T-helper 17 cell (primary cell): ENCODE results near the gene EEIG2. TPM values are rescaled to one million over a fixed set of nuclear protein-coding genes. Genes with fewer than 3 reads are reported as not detected.
A peak's percentile ranks its signal among the peaks of the same experiment; 100 is the strongest.

Experiments
- ATAC-seq: fragments of 150-1000 bp; cut with Tn5 transposase; 2 replicates; pipeline ENCODE4 v1.10.0; 2021; ENCODE audit warnings: mild to moderate bottlenecking, moderate library complexity
- DNase-seq, 3 donors: peaks; one replicate each; pipeline versions ENCODE4 v3.0.0 to v3.0.0-alpha.2; 2020 to 2021
- H3K9me3 ChIP-seq: one replicate; pipeline ENCODE4 v1.7.0; 2013; ENCODE audit warnings: low read length, mild to moderate bottlenecking; ENCODE audit not compliant: control insufficient read depth, poor library complexity, severe bottlenecking
- H3K27ac Mint-ChIP-seq: one replicate; pipeline ENCODE4 v1.8.0; 2022; ENCODE audit warnings: mild to moderate bottlenecking, moderate library complexity, mixed read lengths
- H3K27me3 Mint-ChIP-seq: one replicate; pipeline ENCODE4 v1.8.0; 2022; ENCODE audit warnings: mixed read lengths
- H3K36me3 Mint-ChIP-seq: one replicate; pipeline ENCODE4 v1.8.0; 2022; ENCODE audit warnings: low read depth, mixed read lengths
- H3K4me1 Mint-ChIP-seq: one replicate; pipeline ENCODE4 v1.8.0; 2022; ENCODE audit warnings: mild to moderate bottlenecking, mixed read lengths
- H3K4me3 Mint-ChIP-seq: one replicate; pipeline ENCODE4 v1.8.0; 2022; ENCODE audit warnings: mild to moderate bottlenecking, moderate library complexity, mixed read lengths
- total RNA-seq, 4 donors: library from RNA in 2 of 4; stranded (reverse) in 2 of 4; gene quantifications; one replicate each; pipeline ENCODE4 v1.2.3 and lab custom pipeline; 2022 to 2026

Gene EEIG2
- total RNA-seq, 2 donors from 2014 or later = 11.4 to 11.7 TPM

DNA sequence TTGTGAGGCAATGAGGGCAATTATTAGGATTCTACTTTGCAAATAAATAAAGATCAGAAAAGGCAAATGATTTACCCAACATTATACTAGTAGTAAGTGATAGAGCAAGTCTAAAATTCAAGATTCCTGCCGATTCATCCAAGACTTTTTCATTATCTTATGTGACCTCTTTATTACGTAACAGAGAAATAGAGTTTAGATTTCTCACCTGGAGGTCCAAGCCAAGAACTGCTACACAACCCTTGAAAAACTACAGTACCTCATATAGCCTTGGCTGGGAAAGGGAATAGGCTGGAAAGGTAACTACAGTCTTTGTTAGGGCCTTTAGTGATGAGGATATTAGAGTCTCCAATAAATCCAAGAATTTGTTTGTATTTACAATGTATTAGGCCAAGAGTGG lies 13.3 kb downstream of the EEIG2 start:
- no peak for ATAC-seq
- H3K4me3 Mint-ChIP-seq = no peak overlapping the region
- no peaks in the 10 kb centered on the region for H3K9me3 ChIP-seq
- no peaks in the 10 kb centered on the region for H3K36me3 Mint-ChIP-seq
- no peak for DNase-seq
- peaks cover 4% of the 10 kb centered on the region for H3K4me1 Mint-ChIP-seq
- H3K27ac Mint-ChIP-seq = no peak overlapping the region
- no peaks in the 10 kb centered on the region for H3K27me3 Mint-ChIP-seq

DNA sequence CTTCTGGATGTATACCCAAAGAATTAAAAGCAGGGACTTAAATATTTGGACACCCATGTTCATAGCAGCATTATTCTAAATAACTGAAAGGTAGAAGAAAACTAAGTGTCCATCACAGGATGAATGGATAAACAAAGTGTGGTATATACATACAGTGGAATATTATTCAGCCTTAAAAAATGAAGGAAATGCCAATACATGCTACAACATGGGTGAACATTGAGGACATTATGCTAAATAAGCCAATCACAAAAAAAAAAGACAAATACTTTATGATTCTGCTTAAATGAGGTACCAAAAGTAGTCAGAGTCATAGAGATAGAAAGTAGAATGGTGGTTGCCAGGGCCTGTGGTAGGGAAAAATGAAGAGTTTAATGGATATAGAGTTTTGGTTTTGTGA lies 14.1 kb downstream of the EEIG2 start:
- ATAC-seq = no peak
- no peaks in the 10 kb centered on the region for H3K36me3 Mint-ChIP-seq
- no peak overlapping the region for H3K27ac Mint-ChIP-seq
- no peak for DNase-seq
- no peaks in the 10 kb centered on the region for H3K4me1 Mint-ChIP-seq
- H3K27me3 Mint-ChIP-seq = no peaks in the 10 kb centered on the region
- no peaks in the 10 kb centered on the region for H3K9me3 ChIP-seq
- no peak overlapping the region for H3K4me3 Mint-ChIP-seq

DNA sequence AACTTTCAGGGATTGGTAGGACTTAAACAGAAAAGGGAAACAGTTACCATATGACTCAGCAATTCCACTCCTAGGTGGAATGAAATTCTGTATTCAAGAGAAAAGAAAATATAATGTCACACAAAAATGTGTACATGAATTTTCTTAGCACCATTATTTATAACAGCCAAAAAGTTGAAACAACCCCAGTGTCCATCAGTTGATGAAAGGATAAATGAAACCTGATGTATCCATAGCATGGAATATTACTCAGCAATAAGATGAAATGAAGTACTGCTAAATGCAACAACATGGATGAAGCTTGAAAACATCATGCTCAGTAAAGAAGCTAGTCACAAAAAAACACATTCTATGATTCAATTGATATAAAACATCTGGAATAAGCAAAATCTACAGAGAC lies 15.5 kb downstream of the EEIG2 start:
- H3K4me1 Mint-ChIP-seq = no peaks in the 10 kb centered on the region
- no peak overlapping the region for H3K27ac Mint-ChIP-seq
- no peaks in the 10 kb centered on the region for H3K36me3 Mint-ChIP-seq
- ATAC-seq = no peak
- peaks cover 4% of the 10 kb centered on the region for H3K9me3 ChIP-seq
- no peak for DNase-seq
- H3K4me3 Mint-ChIP-seq = no peak overlapping the region
- no peaks in the 10 kb centered on the region for H3K27me3 Mint-ChIP-seq

DNA sequence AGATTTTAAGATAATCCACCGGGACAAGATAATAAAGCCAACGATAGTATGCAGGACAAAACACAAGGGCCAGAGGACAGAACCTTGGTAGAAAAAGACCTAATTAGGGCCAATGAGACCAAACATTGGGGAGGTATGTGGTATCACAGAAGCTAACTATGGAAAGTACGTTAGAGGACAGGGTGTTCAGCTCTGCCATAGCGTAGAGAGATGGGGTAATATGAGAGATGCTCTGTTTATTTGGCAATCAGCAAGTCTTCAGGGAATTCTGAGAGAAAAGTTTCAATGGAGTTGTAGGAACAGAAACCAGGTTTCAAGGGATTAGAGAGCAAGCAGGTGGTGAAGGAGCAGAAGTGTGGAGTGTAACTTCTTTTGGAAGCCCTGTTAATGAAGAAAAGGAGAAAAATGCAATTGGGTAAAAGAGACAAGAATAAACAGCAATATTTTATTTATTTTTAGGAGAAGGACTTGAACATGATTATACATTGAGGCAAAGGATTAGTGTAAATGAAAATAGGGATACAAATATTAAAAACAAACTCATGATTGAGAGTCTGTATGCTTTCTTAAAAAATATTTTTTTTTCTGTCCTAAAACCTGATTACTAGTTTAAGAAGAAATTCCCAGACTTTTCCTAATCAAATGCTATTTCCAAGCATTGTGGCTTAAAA lies 24.0 kb downstream of the EEIG2 start:
- Mint-ChIP-seq H3K27ac (peak overlapping the region; percentile 47), H3K27me3 (no peaks in the 10 kb centered on the region), H3K4me1 (peaks cover 24% of the 10 kb centered on the region), H3K36me3 (no peaks in the 10 kb centered on the region), H3K4me3 (no peak overlapping the region)
- peaks cover 4% of the 10 kb centered on the region for H3K9me3 ChIP-seq
- DNase-seq = no peak
- ATAC-seq = no peak

DNA sequence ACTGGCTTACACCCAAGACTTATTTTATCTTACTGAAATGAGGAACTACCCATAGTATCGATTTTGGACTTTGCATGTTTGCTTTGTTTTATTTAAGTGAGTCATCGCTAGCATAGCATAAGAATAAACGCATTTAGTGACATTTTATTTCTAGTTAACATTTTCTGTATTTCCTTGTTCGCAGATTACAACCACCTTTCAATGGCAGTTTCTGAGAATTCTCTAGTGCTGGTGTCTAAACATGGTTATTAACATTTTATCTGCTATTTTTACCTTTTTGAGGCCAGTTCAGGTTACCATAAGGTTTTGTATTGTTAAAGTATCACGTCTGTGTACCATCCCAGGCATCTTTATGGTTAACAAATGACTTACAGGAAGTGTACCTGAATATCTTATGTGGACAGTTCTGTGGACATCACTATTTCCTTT lies 24.5 kb downstream of the EEIG2 start:
- Mint-ChIP-seq H3K36me3 (peaks cover 2% of the 10 kb centered on the region), H3K27ac (peak overlapping the region; percentile 94), H3K4me3 (no peak overlapping the region), H3K27me3 (no peaks in the 10 kb centered on the region), H3K4me1 (peaks cover 27% of the 10 kb centered on the region)
- DNase-seq (no peak), ATAC-seq (no peak)
- H3K9me3 ChIP-seq = peaks cover 2% of the 10 kb centered on the region

DNA sequence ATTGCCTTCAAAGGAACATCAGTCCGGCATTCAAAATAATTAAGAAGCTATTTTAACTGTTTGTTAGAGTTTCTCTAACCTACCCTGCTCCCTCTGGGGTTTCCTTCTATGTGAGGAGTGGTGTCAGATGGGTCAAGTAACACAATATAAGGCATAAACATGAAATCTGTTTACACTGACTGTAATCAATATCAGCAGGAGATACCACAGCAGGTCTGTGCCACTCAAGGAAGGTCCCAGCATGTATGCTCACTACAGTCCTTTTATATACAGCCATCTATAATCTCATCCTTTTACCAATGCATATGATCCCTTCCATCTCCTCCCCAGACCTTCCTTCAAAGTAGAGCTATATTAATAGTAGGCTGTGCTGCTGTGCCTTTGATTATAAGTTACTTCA lies 25.4 kb downstream of the EEIG2 start:
- H3K4me1 Mint-ChIP-seq = peaks cover 30% of the 10 kb centered on the region
- H3K36me3 Mint-ChIP-seq = peaks cover 2% of the 10 kb centered on the region

DNA sequence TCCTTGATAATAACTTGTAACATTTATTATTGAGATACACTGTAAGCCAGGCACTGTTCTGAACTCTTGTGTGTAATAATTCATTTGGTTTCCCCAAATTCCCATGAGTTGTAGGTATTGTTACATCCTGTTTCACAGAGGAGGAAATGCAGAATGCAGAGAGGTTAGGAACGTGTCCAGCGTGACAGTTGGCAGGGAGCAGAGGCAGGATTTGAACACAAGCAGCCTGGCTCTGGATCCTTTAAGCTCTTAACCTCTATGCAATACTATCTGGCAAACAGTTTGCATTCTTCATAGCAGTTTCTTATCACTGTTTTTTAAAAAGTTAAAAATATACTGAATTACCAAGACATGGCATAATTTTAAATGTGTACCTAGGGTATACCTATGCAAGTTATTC lies 30.5 kb downstream of the EEIG2 start:
- peaks cover 42% of the 10 kb centered on the region for H3K4me1 Mint-ChIP-seq
- DNase-seq (no peak), ATAC-seq (peak; percentile 21)
- no peak overlapping the region for H3K4me3 Mint-ChIP-seq
- H3K27me3 Mint-ChIP-seq = no peaks in the 10 kb centered on the region
- peak overlapping the region; percentile 93 for H3K27ac Mint-ChIP-seq
- no peaks in the 10 kb centered on the region for H3K9me3 ChIP-seq
- peaks cover 2% of the 10 kb centered on the region for H3K36me3 Mint-ChIP-seq

More for the DNA sequence above, 25.4 kb downstream of the EEIG2 start:
- Mint-ChIP-seq H3K27me3 (no peaks in the 10 kb centered on the region), H3K27ac (peak overlapping the region; percentile 94), H3K4me3 (peak overlapping the region; percentile 36)
- peak; percentile 38 for ATAC-seq
- H3K9me3 ChIP-seq = no peaks in the 10 kb centered on the region
- no peak for DNase-seq

DNA sequence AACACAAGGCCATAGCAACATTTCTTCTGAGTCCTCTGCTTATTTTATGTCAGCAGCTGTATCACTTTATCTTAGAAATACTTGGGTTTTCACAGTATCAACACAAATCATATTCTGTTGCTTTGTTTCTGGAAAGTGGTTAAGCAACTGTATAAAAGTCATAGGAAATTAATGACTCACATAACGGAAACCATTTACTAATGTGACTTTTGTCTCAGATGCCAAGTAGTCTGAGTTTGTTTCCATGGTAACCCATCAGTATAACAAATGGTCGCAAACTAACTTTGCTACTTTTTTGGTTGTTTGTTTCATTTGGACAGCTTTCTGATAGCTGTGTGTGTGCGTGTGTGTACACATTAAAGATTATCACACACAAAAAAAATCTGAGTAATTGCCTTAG lies 31.1 kb downstream of the EEIG2 start:
- H3K9me3 ChIP-seq = no peaks in the 10 kb centered on the region
- H3K27ac Mint-ChIP-seq = peak overlapping the region; percentile 93
- H3K36me3 Mint-ChIP-seq = peaks cover 2% of the 10 kb centered on the region
- peak; percentile 90 for ATAC-seq
- H3K4me1 Mint-ChIP-seq = peaks cover 41% of the 10 kb centered on the region
- no peaks in the 10 kb centered on the region for H3K27me3 Mint-ChIP-seq
- H3K4me3 Mint-ChIP-seq = peak overlapping the region; percentile 71
- DNase-seq = no peak

DNA sequence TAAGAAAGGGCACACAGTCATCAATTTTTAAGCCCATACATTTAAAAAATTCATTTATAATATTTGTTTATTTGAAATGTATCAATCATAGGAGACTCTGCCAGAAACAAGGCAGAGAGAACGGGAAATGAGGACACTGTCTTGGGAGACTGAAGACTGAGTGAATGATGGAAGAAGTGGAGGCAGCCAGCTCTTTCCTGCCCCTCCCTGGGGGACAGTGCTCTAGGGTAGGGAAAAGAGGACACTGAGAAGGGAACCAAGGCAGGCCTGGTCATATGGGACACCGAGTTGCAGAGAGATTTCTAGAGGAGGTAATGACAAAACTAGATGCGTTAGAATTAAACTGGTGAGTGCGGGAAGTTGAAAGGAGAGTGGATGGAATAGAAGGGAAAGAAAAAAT lies 31.6 kb downstream of the EEIG2 start:
- peak overlapping the region; percentile 71 for H3K4me3 Mint-ChIP-seq
- no peaks in the 10 kb centered on the region for H3K27me3 Mint-ChIP-seq
- peak; percentile 9 for ATAC-seq
- no peaks in the 10 kb centered on the region for H3K9me3 ChIP-seq
- H3K4me1 Mint-ChIP-seq = peaks cover 37% of the 10 kb centered on the region
- peak overlapping the region; percentile 93 for H3K27ac Mint-ChIP-seq
- DNase-seq = no peak
- peaks cover 2% of the 10 kb centered on the region for H3K36me3 Mint-ChIP-seq

DNA sequence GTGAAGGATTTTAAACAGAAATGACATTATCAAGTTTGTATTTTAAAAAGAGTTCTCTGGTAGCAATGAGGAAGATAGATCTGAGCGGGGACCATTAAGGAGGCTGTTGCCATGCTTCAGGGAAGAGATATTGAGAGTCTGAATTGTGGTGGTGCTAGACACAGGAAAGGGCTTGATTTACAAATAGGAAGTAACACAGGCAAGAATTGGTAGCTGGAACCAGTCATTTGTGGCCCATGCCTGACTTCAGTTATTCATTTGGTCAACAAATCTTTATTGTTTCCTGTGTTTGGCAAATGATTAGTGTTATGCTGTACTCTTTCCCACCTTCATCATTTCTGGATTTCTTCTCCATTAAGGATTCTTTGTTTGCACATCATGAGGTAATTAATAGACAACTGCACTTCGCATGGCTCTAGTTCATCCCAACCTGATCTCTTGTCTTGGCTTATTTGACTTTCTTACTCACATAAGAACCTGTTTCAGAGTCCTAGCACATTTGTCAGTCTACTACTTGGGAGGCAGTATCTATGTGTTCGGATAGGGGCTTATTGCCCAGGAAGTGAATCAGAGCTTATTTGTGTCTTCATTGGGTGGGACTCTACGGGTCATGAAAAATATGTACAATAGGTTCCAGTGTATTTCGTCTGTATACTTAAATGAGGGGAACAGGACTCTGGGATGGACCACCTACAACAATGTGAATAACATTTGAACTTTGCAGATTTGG lies 32.3 kb downstream of the EEIG2 start:
- no peaks in the 10 kb centered on the region for H3K9me3 ChIP-seq
- Mint-ChIP-seq H3K27ac (peak overlapping the region; percentile 93), H3K27me3 (no peaks in the 10 kb centered on the region), H3K4me3 (no peak overlapping the region), H3K36me3 (peaks cover 2% of the 10 kb centered on the region), H3K4me1 (peaks cover 33% of the 10 kb centered on the region)
- DNase-seq (no peak), ATAC-seq (no peak)

DNA sequence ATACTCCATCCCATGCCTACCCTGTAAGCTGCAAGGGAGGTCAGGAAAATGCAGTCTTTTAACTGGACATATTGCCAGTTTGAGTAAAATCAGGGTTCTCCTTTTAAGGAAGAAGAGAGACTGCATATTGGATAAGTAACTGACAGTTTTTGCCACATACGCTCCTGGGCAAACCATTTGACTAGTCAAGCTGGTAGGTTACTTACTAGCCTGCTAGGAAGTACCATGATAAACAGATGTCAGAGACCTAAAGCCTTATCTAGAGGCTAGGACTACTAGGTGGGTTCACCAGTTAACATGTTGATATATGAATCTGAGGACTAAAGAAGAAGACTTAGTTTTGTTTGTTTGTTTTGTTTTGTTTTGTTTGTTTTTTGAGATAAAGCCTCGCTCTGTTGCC lies 33.5 kb downstream of the EEIG2 start:
- no peaks in the 10 kb centered on the region for H3K9me3 ChIP-seq
- H3K27ac Mint-ChIP-seq = peak overlapping the region; percentile 93
- H3K4me3 Mint-ChIP-seq = no peak overlapping the region
- H3K36me3 Mint-ChIP-seq = peaks cover 2% of the 10 kb centered on the region
- DNase-seq (no peak), ATAC-seq (no peak)
- peaks cover 33% of the 10 kb centered on the region for H3K4me1 Mint-ChIP-seq
- no peaks in the 10 kb centered on the region for H3K27me3 Mint-ChIP-seq

DNA sequence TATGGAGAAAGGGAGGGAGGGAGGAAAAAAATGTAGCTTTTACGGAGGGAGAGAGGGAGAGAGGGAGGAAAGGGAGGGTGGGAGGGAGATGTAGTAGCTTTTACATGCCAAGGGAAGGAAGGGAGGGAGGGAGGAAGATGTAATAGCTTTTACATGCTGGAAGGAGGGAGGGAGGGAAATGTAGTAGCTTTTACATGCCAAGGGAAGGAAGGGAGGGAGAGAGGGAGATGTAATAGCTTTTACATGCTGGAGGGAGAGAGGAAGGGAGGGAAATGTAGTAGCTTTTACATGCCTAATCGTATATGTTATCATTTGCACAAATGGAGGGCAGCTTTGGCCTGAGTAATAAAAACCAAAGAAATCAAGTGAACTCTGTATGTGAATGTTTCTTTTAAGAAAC lies 35.6 kb downstream of the EEIG2 start:
- H3K4me3 Mint-ChIP-seq = peak overlapping the region; percentile 57
- peak overlapping the region; percentile 51 for H3K27ac Mint-ChIP-seq
- no peak for ATAC-seq
- no peaks in the 10 kb centered on the region for H3K9me3 ChIP-seq
- DNase-seq = no peak
- H3K36me3 Mint-ChIP-seq = no peaks in the 10 kb centered on the region
- H3K27me3 Mint-ChIP-seq = no peaks in the 10 kb centered on the region
- H3K4me1 Mint-ChIP-seq = peaks cover 24% of the 10 kb centered on the region

DNA sequence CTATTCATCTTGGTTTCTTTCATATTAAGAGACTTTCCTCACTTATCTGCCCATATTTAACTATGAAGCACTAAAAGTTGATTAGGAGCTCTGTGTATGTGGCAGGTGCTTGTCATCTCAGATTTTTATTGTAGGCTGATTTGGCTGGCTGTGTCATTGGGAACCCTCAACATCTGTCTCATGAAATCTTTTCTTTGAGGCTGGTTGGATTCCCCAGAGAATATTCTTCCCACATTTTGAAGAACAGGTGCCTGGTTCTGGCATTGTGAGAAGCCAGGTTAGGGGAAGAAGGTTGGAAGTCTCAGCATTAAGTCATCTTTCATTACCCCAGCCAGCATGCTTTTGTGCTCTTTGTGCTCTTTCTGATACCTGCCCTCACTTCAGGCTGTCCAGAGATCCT lies 37.1 kb downstream of the EEIG2 start:
- Mint-ChIP-seq H3K4me1 (peaks cover 18% of the 10 kb centered on the region), H3K27ac (peak overlapping the region; percentile 73), H3K36me3 (peaks cover 4% of the 10 kb centered on the region), H3K4me3 (no peak overlapping the region), H3K27me3 (no peaks in the 10 kb centered on the region)
- ATAC-seq = no peak
- no peaks in the 10 kb centered on the region for H3K9me3 ChIP-seq
- no peak for DNase-seq

DNA sequence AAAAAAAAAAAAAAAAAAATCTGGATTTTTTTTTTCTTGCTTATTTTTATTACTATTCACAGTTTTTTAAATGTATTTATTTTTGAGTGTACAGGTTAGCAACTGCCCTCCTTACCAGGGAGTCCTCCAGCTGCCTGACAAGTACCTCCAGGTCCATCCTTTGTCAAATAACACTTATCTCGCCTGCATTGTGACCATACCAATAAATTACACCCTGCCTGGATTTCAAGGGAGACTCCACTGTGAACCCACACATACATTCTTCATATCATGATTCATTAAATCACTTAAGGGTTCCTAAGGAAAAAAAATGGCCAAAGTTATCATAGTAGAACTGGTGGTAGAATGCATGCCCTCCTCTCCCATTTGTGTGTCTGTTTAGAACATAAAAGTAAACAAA lies 38.4 kb downstream of the EEIG2 start:
- H3K27me3 Mint-ChIP-seq = no peaks in the 10 kb centered on the region
- H3K27ac Mint-ChIP-seq = peak overlapping the region; percentile 54
- no peak overlapping the region for H3K4me3 Mint-ChIP-seq
- no peaks in the 10 kb centered on the region for H3K9me3 ChIP-seq
- DNase-seq = no peak
- peaks cover 4% of the 10 kb centered on the region for H3K36me3 Mint-ChIP-seq
- H3K4me1 Mint-ChIP-seq = peaks cover 13% of the 10 kb centered on the region
- ATAC-seq = no peak
